Activated CD4-positive, alpha-beta T cell treated with anti-CD3 and anti-CD28 coated beads, Interleukin-2, amount 50 U/mL, for 24 hours (primary cell): ENCODE measurements around the gene NBPF12.
"Not testable (repeated sequence)": the region's sequence is repeated elsewhere in the genome, so short reads cannot be mapped to it uniquely, and the experiment has no call there.

Experiments
- DNase-seq, 2 donors: peaks; one replicate each; pipeline ENCODE4 v3.0.0-alpha.2; 2020; ENCODE audit warnings: low read depth in 1 of 2, low spot score in 1 of 2

The NBPF12 gene

GRCh38 chr1:146972681-146973080, 34.6 kb downstream of the NBPF12 start:
- not testable (repeated sequence) for DNase-seq

- DNase-seq, result not testable (repeated sequence)
Observed at GRCh38 chr1:146985855-146986254, 47.7 kb downstream of the NBPF12 start.

GRCh38 chr1:146986450-146986849, 48.3 kb downstream of the NBPF12 start:
- DNase-seq, result not testable (repeated sequence)

GRCh38 chr1:146987502-146987901, 49.4 kb downstream of the NBPF12 start:
- DNase-seq, result not testable (repeated sequence)

GRCh38 chr1:146989455-146989854, 51.3 kb downstream of the NBPF12 start:
- not testable (repeated sequence) for DNase-seq

GRCh38 chr1:147008495-147008894, 70.4 kb downstream of the NBPF12 start:
- not testable (repeated sequence) for DNase-seq

- not testable (repeated sequence) for DNase-seq
Observed at GRCh38 chr1:147026975-147027374, 88.9 kb downstream of the NBPF12 start.

- DNase-seq, result not testable (repeated sequence)
Observed at GRCh38 chr1:147030066-147030653, 92.0 kb downstream of the NBPF12 start.

GRCh38 chr1:147039916-147040315, 101.8 kb downstream of the NBPF12 start:
- no peak for DNase-seq

GRCh38 chr1:147042891-147043290, 104.8 kb downstream of the NBPF12 start:
- DNase-seq, result not testable (repeated sequence)

- not testable (repeated sequence) for DNase-seq
Observed at GRCh38 chr1:147044511-147044910, 106.4 kb downstream of the NBPF12 start.
